K562 (cell line): ENCODE measurements around the gene MAK. TPM values are rescaled to one million over a fixed set of nuclear protein-coding genes. Genes with fewer than 3 reads are reported as not detected.

Experiments
- BRF1 ChIP-seq: IDR thresholded peaks from 3 replicates; pipeline ENCODE4 v1.6.1; 2011; ENCODE audit warnings: borderline replicate concordance, mild to moderate bottlenecking; ENCODE audit not compliant: insufficient read length; ENCODE audit errors: extremely low read depth
- ELF1 ChIP-seq: fragments of 200-800 bp; sonication (Bioruptor generic); IDR thresholded peaks from 2 replicates; pipeline ENCODE4 v1.6.1; 2016; ENCODE audit warnings: missing genetic modification characterization, missing compliant biosample characterization
- GTF2F1 ChIP-seq: IDR thresholded peaks from 2 replicates; pipeline ENCODE4 v1.6.1; 2011; ENCODE audit warnings: low read depth, low read length, improper control_type of control experiment
- JUNB ChIP-seq: fragments of 450-650 bp; formaldehyde crosslinking; conservative IDR thresholded peaks from 2 replicates; pipeline ENCODE4 v1.4.0; 2020; ENCODE audit warnings: mild to moderate bottlenecking
- KAT8 ChIP-seq: fragments of 450-650 bp; IDR thresholded peaks from 2 replicates; pipeline ENCODE4 v1.6.1; 2016; ENCODE audit warnings: low read depth, mild to moderate bottlenecking
- MYBL2 ChIP-seq, 2 experiments: fragments of 450-650 bp in 1 of 2; sonication (generic) in 1 of 2; formaldehyde crosslinking in 1 of 2; IDR thresholded peaks; 2 replicates each; pipeline versions ENCODE4 v1.6.1 to v1.8.1; 2017 to 2022; ENCODE audit warnings: borderline replicate concordance in 1 of 2, inconsistent platforms in 1 of 2, low read depth in 1 of 2, mild to moderate bottlenecking in 1 of 2, missing genetic modification reagents in 1 of 2, moderate library complexity in 1 of 2
- NR3C1 ChIP-seq: sonication (generic); formaldehyde crosslinking; IDR thresholded peaks from 2 replicates; pipeline ENCODE4 v1.8.1; 2022; ENCODE audit warnings: missing genetic modification reagents
- POLR2H ChIP-seq: IDR thresholded peaks from 2 replicates; pipeline ENCODE4 v1.6.1; 2016; ENCODE audit warnings: missing genetic modification characterization, low read depth, mild to moderate bottlenecking, control low read depth, missing compliant biosample characterization, moderate library complexity
- PTTG1 ChIP-seq: fragments of 450-650 bp; IDR thresholded peaks from 2 replicates; pipeline ENCODE4 v1.6.1; 2016; ENCODE audit warnings: low read depth, mild to moderate bottlenecking, missing genetic modification characterization, missing compliant biosample characterization
- RFX7 ChIP-seq: fragments of 250-450 bp; sonication (Bioruptor Pico); IDR thresholded peaks from 2 replicates; pipeline ENCODE4 v1.5.1; 2021; ENCODE audit warnings: mild to moderate bottlenecking
- RHOXF2B ChIP-seq: fragments of 250-450 bp; sonication (Bioruptor Pico); conservative IDR thresholded peaks from 2 replicates; pipeline ENCODE4 v1.5.1; 2021
- RUNX1 ChIP-seq: sonication (generic); IDR thresholded peaks from 2 replicates; pipeline ENCODE4 v1.6.1; 2016; ENCODE audit warnings: antibody characterized with exemption, low read depth
- SREBF1 ChIP-seq: fragments of 150-350 bp; IDR thresholded peaks from 2 replicates; pipeline ENCODE4 v1.6.1; 2014; ENCODE audit warnings: antibody characterized with exemption, low read depth, low read length, borderline replicate concordance
- U2AF1 ChIP-seq: fragments of 200-400 bp; formaldehyde crosslinking; optimal IDR thresholded peaks from 2 replicates; pipeline ENCODE3; 2017; ENCODE audit warnings: mild to moderate bottlenecking, low read depth, low read length, moderate library complexity
- ZFX ChIP-seq: sonication (generic); formaldehyde crosslinking; IDR thresholded peaks from 2 replicates; pipeline ENCODE4 v1.8.0; 2022; ENCODE audit warnings: mild to moderate bottlenecking, missing genetic modification reagents, moderate library complexity
- ZNF24 ChIP-seq: fragments of 450-650 bp; IDR thresholded peaks from 2 replicates; pipeline ENCODE4 v1.6.1; 2016
- ZNF253 ChIP-seq: fragments of 250-450 bp; sonication (Bioruptor Pico); conservative IDR thresholded peaks from 2 replicates; pipeline ENCODE4 v1.6.1; 2021; ENCODE audit warnings: mild to moderate bottlenecking
- polyA plus RNA-seq, 8 experiments: library from polyadenylated mRNA; depleted of rRNA in 4 of 8; stranded (reverse) in 5 of 8; unstranded in 3 of 8; fragments of >200 nt; fragmentation: Nextera tagmentation in 2 of 8; fragmentation: Illumina TruSeq in 1 of 8; extraction: Ambion mirVana in 2 of 8; extraction: Trizol in 1 of 8; gene quantifications; 2 replicates each; pipeline versions ENCODE4 v1.2.1 to v1.2.3, GENCODE V29; 2011 to 2014; ENCODE audit warnings: inconsistent platforms in 1 of 8, missing spikeins in 1 of 8
- total RNA-seq, 7 experiments: library from RNA; depleted of rRNA in 6 of 7; stranded (reverse); fragments of >200 nt in 6 of 7; fragmentation: Illumina TruSeq in 2 of 7; extraction: Trizol in 2 of 7; gene quantifications; 2 replicates each; pipeline versions ENCODE4 v1.2.1 to v1.2.3, GENCODE V29; 2011 to 2021; ENCODE audit warnings: low replicate concordance in 1 of 7
- TF ChIP-seq, protein P1 (sequence below), 2 experiments: fragments of 450-650 bp in 1 of 2; sonication (generic) in 1 of 2; formaldehyde crosslinking in 1 of 2; IDR thresholded peaks; 2 replicates each; pipeline versions ENCODE4 v1.7.1 to v1.9.0; 2016 to 2022; ENCODE audit warnings: inconsistent platforms in 1 of 2, mild to moderate bottlenecking in 1 of 2, missing genetic modification reagents in 1 of 2
- TF ChIP-seq, protein P2 (sequence below): fragments of 450-650 bp; IDR thresholded peaks from 2 replicates; pipeline ENCODE4 v1.6.1; 2016; ENCODE audit warnings: missing biosample characterization, missing genetic modification characterization

Gene MAK
- total and polyA plus RNA-seq, 9 of the 15 experiments (the other 6 are each of a cell fraction or from before 2014, with no cell fraction given): 0.25 to 1.1 (median 0.53) TPM

DNA sequence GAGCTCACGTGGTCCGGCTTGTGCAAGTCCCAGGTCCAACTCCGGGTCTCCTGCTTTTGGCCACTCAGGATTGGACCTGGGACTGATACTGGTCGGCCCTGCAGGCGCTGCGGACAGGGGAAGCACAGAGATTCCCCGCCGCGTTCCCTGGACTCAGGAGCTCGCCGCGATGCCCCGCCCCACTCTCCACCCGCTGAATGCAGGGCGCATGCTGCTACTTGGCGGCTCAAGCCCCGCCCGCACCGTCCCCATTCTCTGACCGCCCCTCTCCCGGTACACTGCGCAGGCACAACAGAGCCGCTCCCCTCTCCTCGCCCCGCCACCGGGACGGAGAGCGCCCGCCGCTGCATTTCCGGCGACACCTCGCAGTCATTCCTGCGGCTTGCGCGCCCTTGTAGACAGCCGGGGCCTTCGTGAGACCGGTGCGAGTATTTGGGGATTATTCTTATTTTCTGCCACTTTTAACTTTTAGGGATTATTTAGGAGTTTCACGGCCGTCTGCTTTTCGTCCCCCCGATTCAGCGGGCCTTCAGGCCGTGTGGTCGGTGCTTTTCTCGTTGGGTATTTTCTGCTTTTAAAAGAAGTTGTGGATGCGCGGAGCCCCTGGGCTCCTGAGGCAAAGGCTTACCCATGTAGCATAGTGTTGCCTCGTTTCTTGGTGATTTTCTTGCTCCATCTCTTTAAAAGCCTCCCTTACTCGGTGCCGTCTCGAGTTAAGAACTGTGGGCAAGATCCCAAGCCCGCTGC, 115.3 kb downstream of the MAK start, which contains the start of gene TMEM14C (continued):
- TF ChIP-seq RHOXF2B (CRISPR knock-in tag) (no peak), BRF1 (no peak), RUNX1 (no peak), JUNB (no peak), PTTG1 (tag) (no peak), U2AF1 (no peak), ZNF253 (no peak), ZNF24 (peak; percentile 48; the same call in 1 of the 2 replicates), RFX7 (CRISPR knock-in tag) (no peak), ELF1 (tag) (peak; percentile 57), POLR2H (tag) (peak; percentile 90), GTF2F1 (no peak), SREBF1 (no peak), NR3C1 (CRISPR knock-in tag) (no peak), ZFX (CRISPR knock-in tag) (peak; percentile 69; the same call in 1 of the 2 replicates), MYBL2 (IDR thresholded peaks at IDR 0.05; ENCODE audit: low read depth) (no peak), MYBL2 (CRISPR knock-in tag; IDR thresholded peaks at IDR 0.05; ENCODE audit: borderline replicate concordance) (no peak), KAT8 (no peak)
- TF ChIP-seq, protein P1, sequence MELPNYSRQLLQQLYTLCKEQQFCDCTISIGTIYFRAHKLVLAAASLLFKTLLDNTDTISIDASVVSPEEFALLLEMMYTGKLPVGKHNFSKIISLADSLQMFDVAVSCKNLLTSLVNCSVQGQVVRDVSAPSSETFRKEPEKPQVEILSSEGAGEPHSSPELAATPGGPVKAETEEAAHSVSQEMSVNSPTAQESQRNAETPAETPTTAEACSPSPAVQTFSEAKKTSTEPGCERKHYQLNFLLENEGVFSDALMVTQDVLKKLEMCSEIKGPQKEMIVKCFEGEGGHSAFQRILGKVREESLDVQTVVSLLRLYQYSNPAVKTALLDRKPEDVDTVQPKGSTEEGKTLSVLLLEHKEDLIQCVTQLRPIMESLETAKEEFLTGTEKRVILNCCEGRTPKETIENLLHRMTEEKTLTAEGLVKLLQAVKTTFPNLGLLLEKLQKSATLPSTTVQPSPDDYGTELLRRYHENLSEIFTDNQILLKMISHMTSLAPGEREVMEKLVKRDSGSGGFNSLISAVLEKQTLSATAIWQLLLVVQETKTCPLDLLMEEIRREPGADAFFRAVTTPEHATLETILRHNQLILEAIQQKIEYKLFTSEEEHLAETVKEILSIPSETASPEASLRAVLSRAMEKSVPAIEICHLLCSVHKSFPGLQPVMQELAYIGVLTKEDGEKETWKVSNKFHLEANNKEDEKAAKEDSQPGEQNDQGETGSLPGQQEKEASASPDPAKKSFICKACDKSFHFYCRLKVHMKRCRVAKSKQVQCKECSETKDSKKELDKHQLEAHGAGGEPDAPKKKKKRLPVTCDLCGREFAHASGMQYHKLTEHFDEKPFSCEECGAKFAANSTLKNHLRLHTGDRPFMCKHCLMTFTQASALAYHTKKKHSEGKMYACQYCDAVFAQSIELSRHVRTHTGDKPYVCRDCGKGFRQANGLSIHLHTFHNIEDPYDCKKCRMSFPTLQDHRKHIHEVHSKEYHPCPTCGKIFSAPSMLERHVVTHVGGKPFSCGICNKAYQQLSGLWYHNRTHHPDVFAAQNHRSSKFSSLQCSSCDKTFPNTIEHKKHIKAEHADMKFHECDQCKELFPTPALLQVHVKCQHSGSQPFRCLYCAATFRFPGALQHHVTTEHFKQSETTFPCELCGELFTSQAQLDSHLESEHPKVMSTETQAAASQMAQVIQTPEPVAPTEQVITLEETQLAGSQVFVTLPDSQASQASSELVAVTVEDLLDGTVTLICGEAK (IDR thresholded peaks at IDR 0.05): peak; percentile 81
- TF ChIP-seq, protein P1 (CRISPR knock-in tag; IDR thresholded peaks at IDR 0.05): no peak
- TF ChIP-seq, protein P2, sequence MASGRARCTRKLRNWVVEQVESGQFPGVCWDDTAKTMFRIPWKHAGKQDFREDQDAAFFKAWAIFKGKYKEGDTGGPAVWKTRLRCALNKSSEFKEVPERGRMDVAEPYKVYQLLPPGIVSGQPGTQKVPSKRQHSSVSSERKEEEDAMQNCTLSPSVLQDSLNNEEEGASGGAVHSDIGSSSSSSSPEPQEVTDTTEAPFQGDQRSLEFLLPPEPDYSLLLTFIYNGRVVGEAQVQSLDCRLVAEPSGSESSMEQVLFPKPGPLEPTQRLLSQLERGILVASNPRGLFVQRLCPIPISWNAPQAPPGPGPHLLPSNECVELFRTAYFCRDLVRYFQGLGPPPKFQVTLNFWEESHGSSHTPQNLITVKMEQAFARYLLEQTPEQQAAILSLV (tag): no peak
